Measurements from ENCODE around the gene AJAP1. TPM values are rescaled to one million over a fixed set of nuclear protein-coding genes. Genes with fewer than 3 reads are reported as not detected.

AJAP1 gene
- polyA plus RNA-seq, 1 donor from 2014 or later = 7.9 TPM

DNA sequence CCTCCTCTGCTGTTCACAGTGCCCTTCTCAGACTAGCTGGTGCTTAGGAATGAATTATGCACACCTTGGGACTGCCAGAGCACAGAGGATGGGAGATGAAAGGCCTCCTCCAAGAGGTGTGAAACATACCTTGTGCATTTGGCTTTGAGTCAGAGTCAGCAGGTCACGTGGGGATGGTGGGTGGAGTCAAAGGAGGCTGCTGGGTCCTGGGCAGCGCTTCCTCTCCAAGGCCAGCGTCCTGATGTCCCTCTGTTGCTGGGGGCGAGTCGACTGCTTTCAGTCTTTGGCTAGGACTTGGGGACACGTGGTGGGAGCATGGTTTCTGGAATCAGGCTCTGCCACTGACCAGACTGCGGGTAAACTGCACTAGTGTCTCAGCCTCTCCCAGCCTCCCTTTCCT lies 91.2 kb downstream of the AJAP1 start:
- H3K9ac ChIP-seq (ENCODE audit: low read length) = no peak overlapping the region
- no peaks in the 10 kb centered on the region for H3K9me2 ChIP-seq (ENCODE audit: insufficient read depth, low read length)
- H3K4me3 ChIP-seq (ENCODE audit: low read length) = no peak overlapping the region
- no peaks in the 10 kb centered on the region for H3F3A ChIP-seq (ENCODE audit: insufficient read depth, low read length, poor library complexity, severe bottlenecking)
- TF ChIP-seq SMC3 (conservative IDR thresholded peaks at IDR 0.05; ENCODE audit: poor library complexity) (no peak), TAF1 (IDR thresholded peaks at IDR 0.05; ENCODE audit: low read depth) (no peak), RAD21 (conservative IDR thresholded peaks at IDR 0.05) (no peak)
- TF ChIP-seq, protein P1, sequence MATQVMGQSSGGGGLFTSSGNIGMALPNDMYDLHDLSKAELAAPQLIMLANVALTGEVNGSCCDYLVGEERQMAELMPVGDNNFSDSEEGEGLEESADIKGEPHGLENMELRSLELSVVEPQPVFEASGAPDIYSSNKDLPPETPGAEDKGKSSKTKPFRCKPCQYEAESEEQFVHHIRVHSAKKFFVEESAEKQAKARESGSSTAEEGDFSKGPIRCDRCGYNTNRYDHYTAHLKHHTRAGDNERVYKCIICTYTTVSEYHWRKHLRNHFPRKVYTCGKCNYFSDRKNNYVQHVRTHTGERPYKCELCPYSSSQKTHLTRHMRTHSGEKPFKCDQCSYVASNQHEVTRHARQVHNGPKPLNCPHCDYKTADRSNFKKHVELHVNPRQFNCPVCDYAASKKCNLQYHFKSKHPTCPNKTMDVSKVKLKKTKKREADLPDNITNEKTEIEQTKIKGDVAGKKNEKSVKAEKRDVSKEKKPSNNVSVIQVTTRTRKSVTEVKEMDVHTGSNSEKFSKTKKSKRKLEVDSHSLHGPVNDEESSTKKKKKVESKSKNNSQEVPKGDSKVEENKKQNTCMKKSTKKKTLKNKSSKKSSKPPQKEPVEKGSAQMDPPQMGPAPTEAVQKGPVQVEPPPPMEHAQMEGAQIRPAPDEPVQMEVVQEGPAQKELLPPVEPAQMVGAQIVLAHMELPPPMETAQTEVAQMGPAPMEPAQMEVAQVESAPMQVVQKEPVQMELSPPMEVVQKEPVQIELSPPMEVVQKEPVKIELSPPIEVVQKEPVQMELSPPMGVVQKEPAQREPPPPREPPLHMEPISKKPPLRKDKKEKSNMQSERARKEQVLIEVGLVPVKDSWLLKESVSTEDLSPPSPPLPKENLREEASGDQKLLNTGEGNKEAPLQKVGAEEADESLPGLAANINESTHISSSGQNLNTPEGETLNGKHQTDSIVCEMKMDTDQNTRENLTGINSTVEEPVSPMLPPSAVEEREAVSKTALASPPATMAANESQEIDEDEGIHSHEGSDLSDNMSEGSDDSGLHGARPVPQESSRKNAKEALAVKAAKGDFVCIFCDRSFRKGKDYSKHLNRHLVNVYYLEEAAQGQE (IDR thresholded peaks at IDR 0.05; ENCODE audit: borderline replicate concordance) = no peak
- TF ChIP-seq, protein P2, sequence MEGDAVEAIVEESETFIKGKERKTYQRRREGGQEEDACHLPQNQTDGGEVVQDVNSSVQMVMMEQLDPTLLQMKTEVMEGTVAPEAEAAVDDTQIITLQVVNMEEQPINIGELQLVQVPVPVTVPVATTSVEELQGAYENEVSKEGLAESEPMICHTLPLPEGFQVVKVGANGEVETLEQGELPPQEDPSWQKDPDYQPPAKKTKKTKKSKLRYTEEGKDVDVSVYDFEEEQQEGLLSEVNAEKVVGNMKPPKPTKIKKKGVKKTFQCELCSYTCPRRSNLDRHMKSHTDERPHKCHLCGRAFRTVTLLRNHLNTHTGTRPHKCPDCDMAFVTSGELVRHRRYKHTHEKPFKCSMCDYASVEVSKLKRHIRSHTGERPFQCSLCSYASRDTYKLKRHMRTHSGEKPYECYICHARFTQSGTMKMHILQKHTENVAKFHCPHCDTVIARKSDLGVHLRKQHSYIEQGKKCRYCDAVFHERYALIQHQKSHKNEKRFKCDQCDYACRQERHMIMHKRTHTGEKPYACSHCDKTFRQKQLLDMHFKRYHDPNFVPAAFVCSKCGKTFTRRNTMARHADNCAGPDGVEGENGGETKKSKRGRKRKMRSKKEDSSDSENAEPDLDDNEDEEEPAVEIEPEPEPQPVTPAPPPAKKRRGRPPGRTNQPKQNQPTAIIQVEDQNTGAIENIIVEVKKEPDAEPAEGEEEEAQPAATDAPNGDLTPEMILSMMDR (IDR thresholded peaks at IDR 0.05; ENCODE audit: poor library complexity, severe bottlenecking) = no peak
- H3K27ac ChIP-seq (ENCODE audit: low read length) = no peak overlapping the region
- H4K20me1 ChIP-seq (ENCODE audit: insufficient read depth) = no peaks in the 10 kb centered on the region
- H3K79me2 ChIP-seq (replicated peaks; ENCODE audit: insufficient read depth, low read length) = no peaks in the 10 kb centered on the region
- no peaks in the 10 kb centered on the region for H3K9me3 ChIP-seq (ENCODE audit: low read length)
- H3K4me2 ChIP-seq (ENCODE audit: low read length) = no peak overlapping the region
- no peaks in the 10 kb centered on the region for H3K27me3 ChIP-seq (ENCODE audit: insufficient read depth, low read depth, low read length)
- no peaks in the 10 kb centered on the region for H3K36me3 ChIP-seq (ENCODE audit: insufficient read depth, low read length)
- no peak overlapping the region for H2AFZ ChIP-seq (ENCODE audit: low read depth, low read length)

DNA sequence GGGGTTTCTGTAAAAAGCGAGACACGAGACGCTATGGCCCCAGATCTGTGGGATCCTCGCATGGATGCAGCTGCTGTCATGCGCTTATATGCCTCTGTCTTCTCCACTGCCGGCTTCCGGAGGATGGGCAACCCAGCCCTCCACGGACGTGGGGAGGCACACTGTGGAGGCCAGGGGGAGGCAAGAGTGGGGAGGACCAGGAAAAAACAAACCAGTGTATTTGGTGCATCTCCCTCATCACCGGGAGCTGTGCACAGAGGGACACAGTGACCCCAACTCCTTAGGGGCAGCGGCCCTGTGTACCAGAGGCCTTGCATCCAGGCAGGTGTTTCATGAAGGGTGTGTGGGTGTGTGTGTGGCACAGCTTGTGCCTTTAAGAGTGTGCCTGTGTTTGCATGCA lies 95.0 kb downstream of the AJAP1 start:
- peaks cover 7% of the 10 kb centered on the region for H3K9me3 ChIP-seq (ENCODE audit: low read length)
- no peaks in the 10 kb centered on the region for H3K27me3 ChIP-seq (ENCODE audit: insufficient read depth, low read depth, low read length)
- H4K20me1 ChIP-seq (ENCODE audit: insufficient read depth) = no peaks in the 10 kb centered on the region
- H3F3A ChIP-seq (ENCODE audit: insufficient read depth, low read length, poor library complexity, severe bottlenecking) = no peaks in the 10 kb centered on the region
- no peak overlapping the region for H2AFZ ChIP-seq (ENCODE audit: low read depth, low read length)
- no peaks in the 10 kb centered on the region for H3K9me2 ChIP-seq (ENCODE audit: insufficient read depth, low read length)
- H3K4me2 ChIP-seq (ENCODE audit: low read length) = no peak overlapping the region
- no peak overlapping the region for H3K4me3 ChIP-seq (ENCODE audit: low read length)
- no peak overlapping the region for H3K27ac ChIP-seq (ENCODE audit: low read length)
- no peak overlapping the region for H3K9ac ChIP-seq (ENCODE audit: low read length)
- no peaks in the 10 kb centered on the region for H3K36me3 ChIP-seq (ENCODE audit: insufficient read depth, low read length)
- no peaks in the 10 kb centered on the region for H3K79me2 ChIP-seq (replicated peaks; ENCODE audit: insufficient read depth, low read length)
- TF ChIP-seq EZH2 (IDR thresholded peaks at IDR 0.05; ENCODE audit: borderline replicate concordance, insufficient read depth, low read length, poor library complexity, severe bottlenecking) (no peak), POLR2AphosphoS5 (IDR thresholded peaks at IDR 0.05) (no peak), MXI1 (conservative IDR thresholded peaks at IDR 0.05; ENCODE audit: poor library complexity, severe bottlenecking) (no peak), TAF1 (IDR thresholded peaks at IDR 0.05; ENCODE audit: low read depth) (no peak), SMC3 (conservative IDR thresholded peaks at IDR 0.05; ENCODE audit: poor library complexity) (no peak), EP300 (conservative IDR thresholded peaks at IDR 0.05; ENCODE audit: poor library complexity, severe bottlenecking) (no peak), RAD21 (conservative IDR thresholded peaks at IDR 0.05) (no peak)
- TF ChIP-seq, protein P1 (IDR thresholded peaks at IDR 0.05; ENCODE audit: borderline replicate concordance) = no peak
- TF ChIP-seq, protein P2 (IDR thresholded peaks at IDR 0.05; ENCODE audit: poor library complexity, severe bottlenecking) = no peak

Data from neural cell (in vitro differentiated cells).